SK-N-SH treated with all-trans-retinoic acid at 6 μM for 48 hours (cell line): ENCODE data around the gene PHF21B.

ENCODE experiments used
- ATAC-seq: fragments of 200-7000 bp; cut with Tn5 transposase; 3 replicates; pipeline ENCODE4 v1.9.1; 2020; ENCODE audit warnings: mild to moderate bottlenecking, moderate library complexity
- ESRRG ChIP-seq: fragments of 250-450 bp; sonication (Bioruptor Pico); IDR thresholded peaks from 2 replicates; pipeline ENCODE4 v1.6.1; 2021; ENCODE audit warnings: mild to moderate bottlenecking
- GLIS3 ChIP-seq: fragments of 250-450 bp; sonication (Bioruptor Pico); IDR thresholded peaks from 2 replicates; pipeline ENCODE4 v1.5.0; 2020; ENCODE audit warnings: mild to moderate bottlenecking, moderate library complexity
- ISL1 ChIP-seq: fragments of 250-450 bp; sonication (Bioruptor Pico); IDR thresholded peaks from 2 replicates; pipeline ENCODE4 v2.1.2; 2022; ENCODE audit warnings: mild to moderate bottlenecking, moderate library complexity
- OSR1 ChIP-seq: fragments of 250-450 bp; sonication (Bioruptor Pico); IDR thresholded peaks from 2 replicates; pipeline ENCODE4 v1.8.0; 2022; ENCODE audit warnings: moderate library complexity, mild to moderate bottlenecking, inconsistent platforms
- PPARA ChIP-seq: fragments of 250-450 bp; sonication (Bioruptor Pico); IDR thresholded peaks from 2 replicates; pipeline ENCODE4 v1.5.0; 2020; ENCODE audit warnings: mild to moderate bottlenecking, borderline replicate concordance
- RARB ChIP-seq: fragments of 250-450 bp; sonication (Bioruptor Pico); IDR thresholded peaks from 2 replicates; pipeline ENCODE4 v1.8.0; 2021; ENCODE audit warnings: mild to moderate bottlenecking, moderate library complexity
- SNAI2 ChIP-seq: fragments of 250-450 bp; sonication (Bioruptor Pico); IDR thresholded peaks from 2 replicates; pipeline ENCODE4 v1.5.0; 2020; ENCODE audit warnings: mild to moderate bottlenecking, moderate library complexity
- TCF4 ChIP-seq: fragments of 250-450 bp; sonication (Bioruptor Pico); IDR thresholded peaks from 2 replicates; pipeline ENCODE4 v1.8.0; 2021; ENCODE audit warnings: mild to moderate bottlenecking, moderate library complexity, borderline replicate concordance
- TOX ChIP-seq: fragments of 250-450 bp; sonication (Bioruptor Pico); IDR thresholded peaks from 2 replicates; pipeline ENCODE4 v1.8.0; 2021; ENCODE audit warnings: mild to moderate bottlenecking, moderate library complexity, borderline replicate concordance
- ZC3H10 ChIP-seq: fragments of 250-450 bp; sonication (Bioruptor Pico); IDR thresholded peaks from 2 replicates; pipeline ENCODE4 v1.5.1; 2021; ENCODE audit warnings: mild to moderate bottlenecking, moderate library complexity
- ZFP30 ChIP-seq: fragments of 450-650 bp; formaldehyde crosslinking; IDR thresholded peaks from 2 replicates; pipeline ENCODE4 v1.5.0; 2022; ENCODE audit warnings: mild to moderate bottlenecking, moderate library complexity
- ZNF70 ChIP-seq: fragments of 450-650 bp; formaldehyde crosslinking; IDR thresholded peaks from 2 replicates; pipeline ENCODE4 v1.5.0; 2020; ENCODE audit warnings: mild to moderate bottlenecking, moderate library complexity
- ZNF8 ChIP-seq: fragments of 450-650 bp; formaldehyde crosslinking; IDR thresholded peaks from 2 replicates; pipeline ENCODE4 v1.5.0; 2020; ENCODE audit warnings: mild to moderate bottlenecking, moderate library complexity
- TF ChIP-seq, protein P1 (sequence below): fragments of 250-450 bp; sonication (Bioruptor Pico); IDR thresholded peaks from 2 replicates; pipeline ENCODE4 v1.5.1; 2020; ENCODE audit warnings: low read depth, mild to moderate bottlenecking, moderate library complexity
- TF ChIP-seq, protein P2 (sequence below): fragments of 250-450 bp; sonication (Bioruptor Pico); IDR thresholded peaks from 2 replicates; pipeline ENCODE4 v1.5.1; 2021; ENCODE audit warnings: mild to moderate bottlenecking, moderate library complexity
- TF ChIP-seq, protein P3 (sequence below): fragments of 250-450 bp; sonication (Bioruptor Pico); IDR thresholded peaks from 2 replicates; pipeline ENCODE4 v1.5.0; 2020; ENCODE audit warnings: mild to moderate bottlenecking, moderate library complexity
- TF ChIP-seq, protein P4 (sequence below): fragments of 250-450 bp; sonication (Bioruptor Pico); IDR thresholded peaks from 2 replicates; pipeline ENCODE4 v1.8.0; 2020; ENCODE audit warnings: mild to moderate bottlenecking, moderate library complexity, borderline replicate concordance

The PHF21B gene

DNA sequence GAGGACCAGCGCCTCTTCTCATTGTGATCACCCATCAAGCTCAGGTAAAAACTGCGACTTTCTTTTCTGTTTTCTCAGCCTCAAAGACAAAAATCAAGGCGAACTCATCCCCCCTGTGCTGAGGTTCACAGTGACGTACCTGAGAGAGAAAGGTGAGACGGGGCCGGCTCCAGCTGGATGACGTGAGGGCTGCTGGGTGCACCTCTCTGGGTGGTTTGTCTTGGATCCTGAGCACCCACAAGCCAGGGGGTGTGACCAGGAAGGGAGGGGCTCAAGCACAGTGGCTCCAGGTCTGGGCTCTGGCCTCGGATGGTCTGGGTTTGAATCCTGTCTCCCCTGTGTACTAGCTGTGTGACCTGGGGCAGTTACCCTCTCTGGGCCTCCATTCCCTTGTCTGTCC, 164.6 kb downstream of the PHF21B start:
- no peak for TF ChIP-seq TOX
- no peak for TF ChIP-seq ZNF8 (CRISPR knock-in tag)
- TF ChIP-seq ESRRG: no peak
- TF ChIP-seq ZNF70 (CRISPR knock-in tag): no peak
- no peak for TF ChIP-seq ISL1
- TF ChIP-seq, protein P1, sequence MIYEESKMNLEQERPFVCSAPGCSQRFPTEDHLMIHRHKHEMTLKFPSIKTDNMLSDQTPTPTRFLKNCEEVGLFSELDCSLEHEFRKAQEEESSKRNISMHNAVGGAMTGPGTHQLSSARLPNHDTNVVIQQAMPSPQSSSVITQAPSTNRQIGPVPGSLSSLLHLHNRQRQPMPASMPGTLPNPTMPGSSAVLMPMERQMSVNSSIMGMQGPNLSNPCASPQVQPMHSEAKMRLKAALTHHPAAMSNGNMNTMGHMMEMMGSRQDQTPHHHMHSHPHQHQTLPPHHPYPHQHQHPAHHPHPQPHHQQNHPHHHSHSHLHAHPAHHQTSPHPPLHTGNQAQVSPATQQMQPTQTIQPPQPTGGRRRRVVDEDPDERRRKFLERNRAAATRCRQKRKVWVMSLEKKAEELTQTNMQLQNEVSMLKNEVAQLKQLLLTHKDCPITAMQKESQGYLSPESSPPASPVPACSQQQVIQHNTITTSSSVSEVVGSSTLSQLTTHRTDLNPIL (CRISPR knock-in tag): no peak
- no peak for ATAC-seq

DNA sequence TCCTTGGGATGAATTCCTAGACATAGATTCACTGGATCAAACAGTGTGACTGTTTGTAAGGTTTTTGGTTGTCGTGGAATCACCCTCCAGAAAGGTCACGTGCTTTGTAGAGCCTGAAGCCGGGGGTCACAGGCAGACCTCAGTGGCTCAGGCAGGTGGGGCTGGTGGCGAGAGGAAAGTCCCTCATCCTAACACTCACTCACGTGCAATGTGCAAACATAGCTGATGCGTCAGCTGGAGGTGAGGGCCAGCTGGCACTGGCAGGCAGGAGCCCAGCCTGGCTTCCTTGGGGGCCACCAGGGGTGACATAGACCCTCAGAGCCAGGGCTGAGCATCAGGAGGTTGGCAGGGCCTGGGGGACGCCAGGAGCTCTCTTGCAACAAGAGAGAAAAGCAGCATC, 167.4 kb downstream of the PHF21B start:
- TF ChIP-seq ZFP30 (no peak), RARB (CRISPR knock-in tag) (no peak), ZNF8 (CRISPR knock-in tag) (no peak), OSR1 (CRISPR knock-in tag) (no peak), ZC3H10 (CRISPR knock-in tag) (no peak), PPARA (no peak), ESRRG (no peak), GLIS3 (no peak), ISL1 (no peak), ZNF70 (CRISPR knock-in tag) (no peak)
- TF ChIP-seq, protein P2, sequence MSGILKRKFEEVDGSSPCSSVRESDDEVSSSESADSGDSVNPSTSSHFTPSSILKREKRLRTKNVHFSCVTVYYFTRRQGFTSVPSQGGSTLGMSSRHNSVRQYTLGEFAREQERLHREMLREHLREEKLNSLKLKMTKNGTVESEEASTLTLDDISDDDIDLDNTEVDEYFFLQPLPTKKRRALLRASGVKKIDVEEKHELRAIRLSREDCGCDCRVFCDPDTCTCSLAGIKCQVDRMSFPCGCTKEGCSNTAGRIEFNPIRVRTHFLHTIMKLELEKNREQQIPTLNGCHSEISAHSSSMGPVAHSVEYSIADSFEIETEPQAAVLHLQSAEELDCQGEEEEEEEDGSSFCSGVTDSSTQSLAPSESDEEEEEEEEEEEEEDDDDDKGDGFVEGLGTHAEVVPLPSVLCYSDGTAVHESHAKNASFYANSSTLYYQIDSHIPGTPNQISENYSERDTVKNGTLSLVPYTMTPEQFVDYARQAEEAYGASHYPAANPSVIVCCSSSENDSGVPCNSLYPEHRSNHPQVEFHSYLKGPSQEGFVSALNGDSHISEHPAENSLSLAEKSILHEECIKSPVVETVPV (CRISPR knock-in tag): no peak
- TF ChIP-seq, protein P3, sequence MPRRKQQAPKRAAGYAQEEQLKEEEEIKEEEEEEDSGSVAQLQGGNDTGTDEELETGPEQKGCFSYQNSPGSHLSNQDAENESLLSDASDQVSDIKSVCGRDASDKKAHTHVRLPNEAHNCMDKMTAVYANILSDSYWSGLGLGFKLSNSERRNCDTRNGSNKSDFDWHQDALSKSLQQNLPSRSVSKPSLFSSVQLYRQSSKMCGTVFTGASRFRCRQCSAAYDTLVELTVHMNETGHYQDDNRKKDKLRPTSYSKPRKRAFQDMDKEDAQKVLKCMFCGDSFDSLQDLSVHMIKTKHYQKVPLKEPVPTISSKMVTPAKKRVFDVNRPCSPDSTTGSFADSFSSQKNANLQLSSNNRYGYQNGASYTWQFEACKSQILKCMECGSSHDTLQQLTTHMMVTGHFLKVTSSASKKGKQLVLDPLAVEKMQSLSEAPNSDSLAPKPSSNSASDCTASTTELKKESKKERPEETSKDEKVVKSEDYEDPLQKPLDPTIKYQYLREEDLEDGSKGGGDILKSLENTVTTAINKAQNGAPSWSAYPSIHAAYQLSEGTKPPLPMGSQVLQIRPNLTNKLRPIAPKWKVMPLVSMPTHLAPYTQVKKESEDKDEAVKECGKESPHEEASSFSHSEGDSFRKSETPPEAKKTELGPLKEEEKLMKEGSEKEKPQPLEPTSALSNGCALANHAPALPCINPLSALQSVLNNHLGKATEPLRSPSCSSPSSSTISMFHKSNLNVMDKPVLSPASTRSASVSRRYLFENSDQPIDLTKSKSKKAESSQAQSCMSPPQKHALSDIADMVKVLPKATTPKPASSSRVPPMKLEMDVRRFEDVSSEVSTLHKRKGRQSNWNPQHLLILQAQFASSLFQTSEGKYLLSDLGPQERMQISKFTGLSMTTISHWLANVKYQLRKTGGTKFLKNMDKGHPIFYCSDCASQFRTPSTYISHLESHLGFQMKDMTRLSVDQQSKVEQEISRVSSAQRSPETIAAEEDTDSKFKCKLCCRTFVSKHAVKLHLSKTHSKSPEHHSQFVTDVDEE (CRISPR knock-in tag): no peak
- TF ChIP-seq, protein P4, sequence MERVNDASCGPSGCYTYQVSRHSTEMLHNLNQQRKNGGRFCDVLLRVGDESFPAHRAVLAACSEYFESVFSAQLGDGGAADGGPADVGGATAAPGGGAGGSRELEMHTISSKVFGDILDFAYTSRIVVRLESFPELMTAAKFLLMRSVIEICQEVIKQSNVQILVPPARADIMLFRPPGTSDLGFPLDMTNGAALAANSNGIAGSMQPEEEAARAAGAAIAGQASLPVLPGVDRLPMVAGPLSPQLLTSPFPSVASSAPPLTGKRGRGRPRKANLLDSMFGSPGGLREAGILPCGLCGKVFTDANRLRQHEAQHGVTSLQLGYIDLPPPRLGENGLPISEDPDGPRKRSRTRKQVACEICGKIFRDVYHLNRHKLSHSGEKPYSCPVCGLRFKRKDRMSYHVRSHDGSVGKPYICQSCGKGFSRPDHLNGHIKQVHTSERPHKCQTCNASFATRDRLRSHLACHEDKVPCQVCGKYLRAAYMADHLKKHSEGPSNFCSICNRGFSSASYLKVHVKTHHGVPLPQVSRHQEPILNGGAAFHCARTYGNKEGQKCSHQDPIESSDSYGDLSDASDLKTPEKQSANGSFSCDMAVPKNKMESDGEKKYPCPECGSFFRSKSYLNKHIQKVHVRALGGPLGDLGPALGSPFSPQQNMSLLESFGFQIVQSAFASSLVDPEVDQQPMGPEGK (CRISPR knock-in tag): no peak
- ATAC-seq: no peak

DNA sequence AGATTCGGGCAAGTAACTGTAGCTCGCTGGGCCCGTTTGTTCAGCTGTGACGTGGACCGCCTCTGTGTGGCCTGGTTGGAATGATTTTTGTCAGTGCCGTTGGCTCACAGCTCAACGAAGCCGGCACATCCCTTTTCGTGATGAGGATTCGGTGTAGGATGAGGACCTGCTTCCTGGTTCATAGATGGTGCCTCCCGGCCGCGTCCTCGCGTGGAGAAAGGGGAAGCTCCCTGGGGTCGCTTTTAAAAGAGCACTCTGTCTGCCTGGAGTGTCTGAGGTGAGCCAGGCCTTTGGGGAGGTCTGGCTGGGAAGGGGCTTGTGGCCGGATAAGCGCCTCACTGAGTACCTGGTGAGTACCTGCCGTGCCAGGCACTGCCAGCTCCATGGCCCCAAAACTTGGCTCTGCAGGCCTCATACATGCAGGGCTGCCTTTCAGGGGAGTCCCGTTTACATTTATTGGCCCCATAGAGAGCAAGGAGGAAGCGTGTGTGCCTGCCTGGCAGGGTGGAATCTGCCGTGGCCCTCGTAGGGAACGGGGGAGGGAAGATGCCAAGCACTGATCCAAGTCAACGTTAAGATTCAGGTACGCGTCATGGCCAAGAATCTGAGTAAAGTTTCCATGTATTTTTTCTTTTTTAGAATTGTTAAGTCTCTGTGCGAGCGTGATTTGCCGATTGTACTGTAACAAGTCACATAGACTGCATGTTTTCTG, 169.0 kb downstream of the PHF21B start:
- TF ChIP-seq, protein P4 (CRISPR knock-in tag): no peak
- no peak for TF ChIP-seq TCF4 (CRISPR knock-in tag)
- no peak for TF ChIP-seq ISL1
- TF ChIP-seq RARB (CRISPR knock-in tag): no peak
- TF ChIP-seq ZNF8 (CRISPR knock-in tag): no peak
- TF ChIP-seq ZC3H10 (CRISPR knock-in tag): no peak
- TF ChIP-seq ESRRG: no peak
- no peak for TF ChIP-seq PPARA
- TF ChIP-seq, protein P3 (CRISPR knock-in tag): no peak
- TF ChIP-seq SNAI2 (CRISPR knock-in tag): no peak
- no peak for ATAC-seq
